Measurements from ENCODE around the gene CD300LF. TPM values are rescaled to one million over a fixed set of nuclear protein-coding genes. Genes with fewer than 3 reads are reported as not detected.

The CD300LF gene
- polyA plus RNA-seq, 1 donor (not counting 4 experiments of a cell fraction or from before 2014, with no cell fraction given) = not detected

DNA sequence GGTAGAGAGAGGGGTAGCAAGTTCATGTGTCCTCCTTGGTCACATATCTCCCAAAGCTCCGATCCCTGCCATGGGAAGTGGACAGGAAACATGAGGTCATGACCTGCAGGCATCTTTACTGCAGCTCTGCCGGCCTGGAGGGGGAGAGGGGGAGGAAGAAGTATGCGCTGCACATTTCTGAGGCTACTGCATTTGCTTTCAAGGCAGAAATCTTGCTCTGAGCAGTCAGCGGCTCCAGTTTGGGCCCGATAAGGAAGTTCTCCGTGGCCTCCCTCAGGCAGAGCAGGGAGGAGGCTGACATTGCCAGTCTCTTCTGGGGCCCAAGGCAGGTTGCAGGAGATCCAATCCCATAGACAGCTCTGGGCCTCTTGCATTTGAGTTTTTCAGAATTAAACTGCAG is 34.2 kb upstream of the CD300LF start:
- no peaks in the 10 kb centered on the region for H3K9me3 ChIP-seq (ENCODE audit: control insufficient read depth, low read depth, low read length)
- TF ChIP-seq EZH2 (IDR thresholded peaks at IDR 0.05; ENCODE audit: low read length) = no peak
- TF ChIP-seq, protein P1, sequence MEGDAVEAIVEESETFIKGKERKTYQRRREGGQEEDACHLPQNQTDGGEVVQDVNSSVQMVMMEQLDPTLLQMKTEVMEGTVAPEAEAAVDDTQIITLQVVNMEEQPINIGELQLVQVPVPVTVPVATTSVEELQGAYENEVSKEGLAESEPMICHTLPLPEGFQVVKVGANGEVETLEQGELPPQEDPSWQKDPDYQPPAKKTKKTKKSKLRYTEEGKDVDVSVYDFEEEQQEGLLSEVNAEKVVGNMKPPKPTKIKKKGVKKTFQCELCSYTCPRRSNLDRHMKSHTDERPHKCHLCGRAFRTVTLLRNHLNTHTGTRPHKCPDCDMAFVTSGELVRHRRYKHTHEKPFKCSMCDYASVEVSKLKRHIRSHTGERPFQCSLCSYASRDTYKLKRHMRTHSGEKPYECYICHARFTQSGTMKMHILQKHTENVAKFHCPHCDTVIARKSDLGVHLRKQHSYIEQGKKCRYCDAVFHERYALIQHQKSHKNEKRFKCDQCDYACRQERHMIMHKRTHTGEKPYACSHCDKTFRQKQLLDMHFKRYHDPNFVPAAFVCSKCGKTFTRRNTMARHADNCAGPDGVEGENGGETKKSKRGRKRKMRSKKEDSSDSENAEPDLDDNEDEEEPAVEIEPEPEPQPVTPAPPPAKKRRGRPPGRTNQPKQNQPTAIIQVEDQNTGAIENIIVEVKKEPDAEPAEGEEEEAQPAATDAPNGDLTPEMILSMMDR (optimal IDR thresholded peaks at IDR 0.05 in 1 of 3, IDR thresholded peaks at IDR 0.05 in 1 of 3, conservative IDR thresholded peaks at IDR 0.05 in 1 of 3; ENCODE audit: extremely low read depth in 1 of 3, insufficient read depth in 2 of 3, low read length in 3 of 3) = no peak
- dilution Hi-C loops (cut with MboI; ENCODE audit: extremely low pct_ligation_motif_present, low sequenced_read_pairs) = no loop called here
- DNase-seq (ENCODE audit: low read depth, low spot score) (no peak), FAIRE-seq (no peak)
- H3K79me2 ChIP-seq (ENCODE audit: control insufficient read depth, insufficient read depth, low read length) = peaks cover 33% of the 10 kb centered on the region
- peaks cover 1% of the 10 kb centered on the region for H3K27me3 ChIP-seq (ENCODE audit: control insufficient read depth, extremely low read depth, insufficient read depth, low read length)
- no peak overlapping the region for H3K4me3 ChIP-seq (ENCODE audit: control insufficient read depth in 2 of 3, extremely low read depth in 1 of 3, insufficient read depth in 2 of 3, low read depth in 1 of 3, low read length in 3 of 3)
- peaks cover 1% of the 10 kb centered on the region for H4K20me1 ChIP-seq (ENCODE audit: control insufficient read depth, extremely low read depth, insufficient read depth, low read length)
- no peak overlapping the region for H3K4me2 ChIP-seq (ENCODE audit: control insufficient read depth, extremely low read depth, insufficient read depth, low read depth, low read length)
- peaks cover 5% of the 10 kb centered on the region for H3K9me1 ChIP-seq (ENCODE audit: control insufficient read depth, extremely low read depth, insufficient read depth, low read length)
- no peak overlapping the region for H3K9ac ChIP-seq (ENCODE audit: control insufficient read depth, extremely low read depth, insufficient read depth, low read length)
- H3K27ac ChIP-seq (ENCODE audit: control insufficient read depth, insufficient read depth, low read length) = no peak overlapping the region
- H3K4me1 ChIP-seq (ENCODE audit: control insufficient read depth, extremely low read depth, insufficient read depth, low read length) = peaks cover 20% of the 10 kb centered on the region
- H3K36me3 ChIP-seq (ENCODE audit: control insufficient read depth in 2 of 2, extremely low read depth in 1 of 2, insufficient read depth in 2 of 2, low read length in 2 of 2) = no peaks in the 10 kb centered on the region
- H2AFZ ChIP-seq (ENCODE audit: control insufficient read depth, low read length) = no peak overlapping the region

DNA sequence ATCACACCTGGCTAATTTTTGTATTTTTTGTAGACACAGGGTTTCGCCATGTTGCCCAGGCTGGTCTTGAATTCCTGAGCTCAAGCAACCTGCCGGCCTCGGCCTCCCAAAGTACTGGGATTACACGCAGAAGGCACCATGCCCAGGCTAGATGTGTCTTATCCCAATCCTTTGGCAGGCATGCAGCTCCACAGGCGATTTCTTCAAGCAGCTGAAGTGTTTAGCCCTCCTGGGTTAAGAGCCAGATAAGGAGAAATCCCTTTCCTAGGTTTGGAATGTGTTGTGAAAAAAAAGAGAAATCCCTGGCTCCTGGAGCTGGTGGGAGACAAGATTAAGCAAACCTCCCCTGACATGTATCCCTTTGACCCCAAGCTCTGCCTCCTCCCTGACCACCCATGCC is 33.7 kb upstream of the CD300LF start:
- Histone ChIP-seq H4K20me1 (ENCODE audit: control insufficient read depth, extremely low read depth, insufficient read depth, low read length) (peaks cover 2% of the 10 kb centered on the region), H3K9ac (ENCODE audit: control insufficient read depth, extremely low read depth, insufficient read depth, low read length) (no peak overlapping the region), H3K27me3 (ENCODE audit: control insufficient read depth, extremely low read depth, insufficient read depth, low read length) (peaks cover 7% of the 10 kb centered on the region), H3K9me1 (ENCODE audit: control insufficient read depth, extremely low read depth, insufficient read depth, low read length) (peaks cover 5% of the 10 kb centered on the region), H3K36me3 (ENCODE audit: control insufficient read depth in 2 of 2, extremely low read depth in 1 of 2, insufficient read depth in 2 of 2, low read length in 2 of 2) (no peaks in the 10 kb centered on the region), H3K4me1 (ENCODE audit: control insufficient read depth, extremely low read depth, insufficient read depth, low read length) (peaks cover 20% of the 10 kb centered on the region), H3K4me2 (ENCODE audit: control insufficient read depth, extremely low read depth, insufficient read depth, low read depth, low read length) (no peak overlapping the region), H2AFZ (ENCODE audit: control insufficient read depth, low read length) (no peak overlapping the region), H3K27ac (ENCODE audit: control insufficient read depth, insufficient read depth, low read length) (no peak overlapping the region), H3K4me3 (ENCODE audit: control insufficient read depth in 2 of 3, extremely low read depth in 1 of 3, insufficient read depth in 2 of 3, low read depth in 1 of 3, low read length in 3 of 3) (no peak overlapping the region), H3K9me3 (ENCODE audit: control insufficient read depth, low read depth, low read length) (no peaks in the 10 kb centered on the region), H3K79me2 (ENCODE audit: control insufficient read depth, insufficient read depth, low read length) (peaks cover 27% of the 10 kb centered on the region)
- TF ChIP-seq EZH2 (IDR thresholded peaks at IDR 0.05; ENCODE audit: low read length) = no peak
- TF ChIP-seq, protein P1 (optimal IDR thresholded peaks at IDR 0.05 in 1 of 3, IDR thresholded peaks at IDR 0.05 in 1 of 3, conservative IDR thresholded peaks at IDR 0.05 in 1 of 3; ENCODE audit: extremely low read depth in 1 of 3, insufficient read depth in 2 of 3, low read length in 3 of 3) = no peak
- no peak for DNase-seq (ENCODE audit: low read depth, low spot score)
- dilution Hi-C loops (cut with MboI; ENCODE audit: extremely low pct_ligation_motif_present, low sequenced_read_pairs) = no loop called here
- FAIRE-seq = no peak

All from keratinocyte (primary cell).